Stimulated activated naive CD4-positive, alpha-beta T cell (primary cell): ENCODE data around the gene NAT10.

Source experiments
- DNase-seq, 6 experiments: peaks; one replicate each; lab custom pipeline; 2025; lab: John Stamatoyannopoulos, UW

NAT10 gene

DNA sequence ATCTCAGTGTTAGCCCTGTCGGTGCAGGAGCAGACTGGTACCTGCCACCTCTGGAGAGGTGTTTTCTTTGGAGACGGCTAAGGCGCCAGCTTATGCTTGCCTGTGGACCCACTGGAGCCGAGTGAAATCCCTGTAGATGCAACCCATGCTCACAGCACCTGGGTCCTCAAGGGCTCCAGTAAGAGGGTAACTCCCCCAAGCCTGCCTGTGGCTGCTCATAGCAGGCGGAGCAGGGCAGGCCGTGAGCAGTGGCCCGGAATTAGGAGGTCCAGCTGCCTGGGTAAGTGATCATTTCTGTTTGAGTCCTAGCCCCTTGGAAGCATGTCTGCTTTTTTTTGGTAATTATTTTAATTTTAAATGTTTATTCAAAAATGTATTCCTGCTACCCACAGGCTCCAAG is 43.8 kb downstream of the NAT10 start:
- DNase-seq, result no peak

DNA sequence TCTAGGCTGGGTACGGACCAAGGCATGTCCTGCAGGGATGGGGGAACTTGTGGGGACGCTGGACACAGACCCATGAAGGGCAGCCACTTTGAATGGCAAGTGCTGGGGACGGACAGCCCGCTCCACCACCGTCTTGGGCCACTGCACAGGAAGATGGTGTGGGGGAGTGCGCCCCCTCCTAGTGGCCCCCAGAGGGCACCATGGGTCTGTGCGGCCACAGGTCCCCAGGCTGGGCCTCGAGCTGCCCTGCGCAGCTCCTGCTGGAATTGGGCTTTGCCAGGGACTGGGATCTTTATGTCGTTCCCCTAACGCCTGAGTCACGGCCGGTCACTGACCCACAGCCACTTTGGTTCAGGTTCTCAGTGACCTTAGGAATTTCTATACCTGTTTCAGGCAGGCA is 44.4 kb downstream of the NAT10 start:
- DNase-seq, result no peak

DNA sequence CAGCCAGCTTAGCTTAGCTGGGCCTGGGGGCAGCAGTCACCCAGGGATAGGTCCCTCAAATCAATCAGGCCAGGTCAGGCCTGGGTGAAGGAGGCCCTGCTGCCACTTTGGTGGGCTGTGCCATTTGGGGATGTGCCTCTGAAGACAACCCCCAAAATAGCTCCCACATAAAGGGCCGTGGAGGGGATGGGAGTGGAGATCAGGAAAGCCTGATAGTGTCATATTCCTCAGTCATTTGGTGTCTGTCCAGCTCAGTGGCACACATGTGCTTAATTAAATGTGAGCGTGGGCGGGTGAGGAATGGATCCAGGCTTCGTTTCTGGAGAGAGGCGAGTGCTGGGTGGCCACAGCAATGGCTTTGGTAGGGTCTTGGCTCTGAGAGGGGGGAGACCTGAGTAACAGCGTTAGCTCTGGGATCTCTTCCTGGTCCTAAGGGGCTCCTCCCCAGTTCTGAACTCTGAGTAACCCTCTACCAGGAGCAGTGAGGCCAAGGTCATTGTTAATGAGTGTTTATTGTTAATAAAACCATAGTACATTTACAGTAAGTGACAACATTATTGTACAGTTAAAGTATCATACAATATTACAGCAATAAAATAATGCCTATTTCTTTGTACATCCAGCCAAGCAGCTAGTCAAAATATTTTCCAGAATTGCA is 45.2 kb downstream of the NAT10 start:
- DNase-seq, result no peak

DNA sequence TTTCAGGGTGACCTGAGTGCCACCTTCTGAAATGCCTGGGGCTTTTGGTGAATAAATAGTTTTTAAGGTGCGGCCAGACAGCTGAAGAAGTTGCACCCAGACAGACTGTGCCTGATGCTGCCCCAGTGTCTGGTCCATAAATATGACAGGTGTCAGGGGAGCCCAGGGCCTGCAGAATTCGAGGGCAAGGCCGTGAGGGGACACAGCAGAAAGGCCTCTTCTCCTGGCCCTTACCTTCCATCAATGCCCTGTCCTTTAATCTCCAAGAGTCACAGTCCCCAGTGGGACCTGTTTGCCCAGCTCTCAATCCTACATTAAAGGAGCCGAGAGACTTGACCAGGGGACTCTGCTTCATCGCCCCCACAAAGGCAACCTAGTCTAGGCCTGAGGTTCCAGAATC is 45.7 kb downstream of the NAT10 start:
- DNase-seq, result no peak

DNA sequence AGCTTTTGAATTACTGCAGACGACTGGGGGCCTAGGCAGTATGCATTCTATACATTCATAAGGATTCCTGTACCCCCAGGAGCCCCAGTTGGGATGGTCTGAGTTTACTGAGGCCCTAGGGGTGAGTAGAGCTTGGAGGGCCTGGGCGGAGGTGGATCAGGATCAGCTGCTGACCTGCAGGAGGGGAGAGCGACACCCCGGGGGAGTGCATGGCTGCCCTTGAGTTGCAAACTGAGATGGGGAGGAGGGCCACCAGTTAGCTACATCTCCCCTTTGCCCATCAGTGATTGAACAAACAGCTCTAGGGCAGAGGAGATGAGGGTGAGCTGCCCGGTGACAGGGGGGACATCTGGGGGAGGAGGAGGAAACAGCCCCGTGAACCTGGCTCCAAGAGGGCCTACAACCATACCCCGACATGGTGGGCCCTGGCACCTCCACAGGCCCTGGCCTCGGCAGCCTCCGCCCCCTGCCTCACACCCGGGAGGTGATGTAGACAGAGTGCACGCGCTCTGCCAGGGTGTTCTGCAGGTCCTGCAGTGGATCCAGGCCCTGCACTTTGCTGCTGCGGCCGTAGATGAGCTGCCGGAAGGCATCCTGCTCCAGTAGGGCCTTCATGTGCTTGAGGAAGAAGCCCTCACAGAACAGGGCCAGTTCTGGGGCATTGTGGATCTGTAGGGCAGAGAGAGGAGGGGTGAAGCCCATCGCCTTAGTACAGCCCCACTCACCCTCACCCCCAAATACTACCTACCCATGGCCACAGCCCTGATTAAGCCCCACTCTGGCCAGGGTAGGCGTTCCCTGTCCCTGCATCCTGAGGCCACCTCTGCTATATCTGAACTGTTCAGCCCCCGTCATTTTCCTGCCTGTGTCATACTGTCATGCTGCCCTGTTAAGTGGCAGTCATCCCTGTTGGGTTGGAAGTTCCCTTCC is 46.8 kb downstream of the NAT10 start:
- no peak for DNase-seq

DNA sequence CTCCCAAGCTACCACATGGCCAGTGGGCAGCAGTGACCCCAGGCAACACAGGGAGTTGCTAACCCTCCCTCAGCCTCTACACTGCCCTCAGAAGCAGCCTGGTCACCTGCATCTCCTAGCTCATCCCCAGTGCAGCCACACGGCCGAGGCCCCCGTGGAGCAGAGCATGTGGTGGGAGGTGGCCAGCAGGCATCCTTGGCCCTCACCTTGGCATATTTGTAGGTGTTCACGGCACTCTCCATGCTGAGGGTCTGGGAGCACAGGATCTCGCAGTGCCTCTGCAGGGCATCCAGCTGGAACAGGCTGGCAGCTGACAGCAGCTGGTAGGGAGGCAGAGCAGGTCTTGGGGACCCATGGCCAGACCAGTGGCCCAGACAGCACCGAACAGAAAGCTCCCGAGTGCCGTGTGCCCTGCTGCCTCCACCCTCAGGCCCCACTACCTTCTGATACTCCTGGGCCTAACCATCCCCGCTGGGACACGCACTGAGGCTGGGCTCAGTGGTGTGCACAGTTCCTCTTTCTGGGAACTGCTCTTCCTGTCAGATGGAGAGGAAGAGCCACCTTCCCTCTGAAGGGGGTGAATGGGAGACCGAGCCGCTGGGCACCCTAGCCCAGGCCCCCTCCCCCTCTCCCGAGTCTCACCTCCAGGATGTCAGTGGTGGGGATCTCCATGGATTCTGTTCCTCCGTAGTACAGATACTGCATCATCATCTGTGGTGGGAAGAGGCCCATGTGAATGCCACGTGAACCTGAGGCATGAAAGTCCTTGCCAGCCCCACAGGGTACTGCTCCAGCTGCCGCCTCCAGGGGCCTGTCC is 48.8 kb downstream of the NAT10 start:
- DNase-seq, result no peak

DNA sequence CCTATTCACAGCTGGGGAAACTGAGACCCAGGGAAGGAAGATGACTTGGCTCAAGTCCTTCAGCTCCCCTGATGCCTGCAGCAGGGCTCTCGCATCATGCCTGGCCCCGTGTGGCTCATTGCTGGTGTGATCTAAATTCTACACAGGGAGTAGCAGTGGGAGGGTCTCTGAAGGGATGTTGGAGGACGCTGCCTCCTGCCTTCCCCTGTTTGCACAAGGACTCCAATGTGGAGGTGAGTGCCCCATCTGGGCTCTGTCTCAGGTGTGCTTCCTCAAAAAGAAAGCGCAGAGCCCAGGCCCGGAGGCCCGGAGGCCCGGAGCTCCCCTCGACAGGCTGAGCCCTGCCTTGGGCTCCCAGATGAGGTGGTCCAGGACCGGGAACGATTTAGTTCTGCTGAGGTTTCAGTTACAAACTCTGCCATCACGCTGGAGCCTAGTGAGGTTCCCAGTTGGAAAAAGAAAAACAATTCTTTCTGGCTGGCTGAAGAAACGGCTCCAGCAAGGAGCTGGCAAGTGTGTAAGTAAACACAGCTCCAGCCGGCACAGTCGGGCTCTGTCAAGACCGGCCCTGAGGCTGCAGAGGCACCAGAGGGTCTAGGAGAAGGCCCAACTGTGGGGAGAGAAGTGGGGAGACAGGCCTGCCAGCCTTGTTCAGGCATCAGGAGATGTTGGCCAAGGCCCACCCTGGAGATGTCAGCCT is 49.8 kb downstream of the NAT10 start:
- no peak for DNase-seq

DNA sequence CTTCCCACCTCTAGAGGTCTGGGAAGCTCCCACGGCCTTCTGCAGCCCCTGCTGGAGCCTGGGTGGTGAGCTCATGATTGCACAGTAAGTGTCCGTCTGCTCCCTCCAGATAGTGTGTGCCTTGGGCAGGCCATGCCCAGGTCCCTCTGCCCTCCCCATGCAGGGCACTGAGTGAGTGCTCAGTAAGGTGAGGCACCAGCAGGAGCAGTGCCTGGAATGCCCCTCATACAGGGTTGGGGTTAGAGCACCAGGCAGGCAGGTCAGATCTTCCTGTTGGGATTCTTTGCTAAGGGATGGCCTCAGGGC is 50.3 kb downstream of the NAT10 start:
- no peak for DNase-seq

DNA sequence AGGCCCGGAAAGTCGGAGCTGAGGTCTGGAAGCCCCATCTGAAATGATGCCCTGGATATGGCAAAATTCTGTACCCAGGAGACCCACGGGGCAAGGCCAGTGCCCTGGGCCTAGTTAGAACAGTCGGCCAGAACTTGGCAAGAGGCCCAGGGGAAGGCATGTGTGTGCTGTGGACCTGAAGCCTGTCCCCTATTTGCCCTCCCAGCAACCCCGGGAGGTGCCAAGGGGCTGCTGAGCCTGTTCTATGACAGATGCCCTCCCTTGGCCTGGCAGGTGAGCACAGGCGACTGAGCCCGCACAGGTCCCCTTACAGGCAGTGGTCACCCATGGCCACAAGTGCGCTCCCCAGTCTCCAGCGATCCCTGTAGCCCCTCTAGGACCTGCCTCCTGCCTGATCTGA is 51.7 kb downstream of the NAT10 start:
- no peak for DNase-seq

DNA sequence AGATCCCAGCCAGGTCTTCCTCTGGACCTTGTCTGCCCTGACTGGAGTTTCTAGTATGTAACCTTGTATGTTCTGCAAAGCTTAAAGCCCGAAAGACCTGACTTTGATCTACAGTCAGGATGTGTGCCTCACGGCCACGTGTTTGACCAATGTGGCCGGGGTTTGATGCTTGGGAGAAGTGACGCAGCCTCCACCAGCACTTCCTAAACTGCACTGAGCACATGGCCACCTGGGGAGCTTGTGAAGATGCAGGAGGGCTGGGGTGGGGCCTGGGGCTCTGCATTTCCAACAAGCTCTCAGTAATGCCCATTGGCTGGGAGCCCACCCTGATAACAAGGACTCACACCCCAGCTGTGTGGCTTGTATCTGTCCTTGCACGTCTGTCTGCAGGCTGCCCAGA is 53.2 kb downstream of the NAT10 start:
- no peak for DNase-seq

DNA sequence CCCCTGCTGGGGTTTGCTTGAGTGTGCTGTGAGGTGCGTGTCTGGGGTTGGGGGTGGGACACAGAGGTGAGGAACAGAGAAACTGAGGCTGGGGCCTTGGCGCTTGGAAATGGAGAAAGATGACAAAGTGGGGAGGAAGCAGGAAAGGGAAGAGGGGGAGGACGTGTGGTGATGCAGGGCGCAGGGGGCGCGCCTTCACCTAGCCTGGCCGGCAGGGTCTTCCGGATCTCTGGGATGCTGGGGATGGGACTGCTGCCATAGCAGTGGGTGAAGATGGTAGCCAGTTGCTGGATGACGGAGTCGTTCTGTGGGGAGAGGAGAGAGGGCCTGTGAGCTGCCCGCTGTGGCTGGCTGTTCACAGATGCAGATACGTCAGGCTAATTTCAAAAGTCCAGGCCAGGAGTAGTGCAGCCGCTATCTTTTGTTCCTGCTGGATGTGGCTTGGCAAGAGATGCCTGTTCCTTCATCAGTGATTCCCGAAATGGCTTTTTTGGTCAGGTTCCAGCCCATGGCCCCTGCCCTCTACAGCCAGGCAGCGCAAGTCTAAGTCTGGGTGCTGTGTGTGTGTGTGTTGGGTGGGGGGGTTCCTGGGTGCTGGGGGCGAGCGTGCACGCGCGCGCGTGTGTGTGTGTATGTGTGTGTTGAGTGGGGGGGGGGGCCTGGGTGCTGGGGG is 54.8 kb downstream of the NAT10 start:
- DNase-seq, result no peak

DNA sequence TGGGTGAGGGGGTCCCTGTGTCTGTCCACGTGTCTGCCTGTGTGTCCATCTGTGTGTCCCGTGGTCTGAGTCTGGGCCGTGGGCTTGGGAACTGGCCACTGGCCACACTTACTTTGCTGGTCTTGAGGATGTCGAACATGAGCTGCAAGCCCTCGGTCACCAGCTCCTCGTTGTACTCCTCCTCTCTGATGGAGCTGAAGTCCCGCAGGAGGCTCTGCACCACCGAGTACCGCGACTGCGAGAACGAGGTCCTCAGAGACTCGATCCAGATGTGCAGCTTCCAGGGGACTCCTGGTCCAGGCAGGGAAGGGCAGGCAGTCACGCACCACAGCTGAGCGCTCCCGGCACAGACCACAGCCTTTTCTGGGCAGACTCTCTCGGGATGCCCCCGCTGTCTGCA is 55.4 kb downstream of the NAT10 start:
- no peak for DNase-seq

DNA sequence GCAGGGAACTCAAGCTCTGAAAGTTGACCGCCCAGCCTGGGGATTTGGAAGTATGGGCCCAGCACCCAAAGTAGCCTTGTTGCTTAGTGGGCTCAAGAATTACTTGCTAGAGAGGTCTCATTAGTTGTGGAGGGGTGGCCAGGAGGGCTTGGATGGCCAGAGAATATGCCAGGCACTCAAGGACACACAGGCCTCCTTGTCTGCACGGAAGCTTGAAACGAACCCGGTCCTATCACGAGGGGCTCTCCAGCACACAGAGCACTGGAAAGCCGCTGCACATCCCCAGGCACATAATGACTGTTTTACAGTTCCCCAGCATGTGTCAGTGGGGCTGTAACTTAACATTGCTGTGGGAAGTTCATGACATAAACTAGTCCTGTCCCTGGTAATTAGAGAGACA is 55.9 kb downstream of the NAT10 start:
- no peak for DNase-seq

DNA sequence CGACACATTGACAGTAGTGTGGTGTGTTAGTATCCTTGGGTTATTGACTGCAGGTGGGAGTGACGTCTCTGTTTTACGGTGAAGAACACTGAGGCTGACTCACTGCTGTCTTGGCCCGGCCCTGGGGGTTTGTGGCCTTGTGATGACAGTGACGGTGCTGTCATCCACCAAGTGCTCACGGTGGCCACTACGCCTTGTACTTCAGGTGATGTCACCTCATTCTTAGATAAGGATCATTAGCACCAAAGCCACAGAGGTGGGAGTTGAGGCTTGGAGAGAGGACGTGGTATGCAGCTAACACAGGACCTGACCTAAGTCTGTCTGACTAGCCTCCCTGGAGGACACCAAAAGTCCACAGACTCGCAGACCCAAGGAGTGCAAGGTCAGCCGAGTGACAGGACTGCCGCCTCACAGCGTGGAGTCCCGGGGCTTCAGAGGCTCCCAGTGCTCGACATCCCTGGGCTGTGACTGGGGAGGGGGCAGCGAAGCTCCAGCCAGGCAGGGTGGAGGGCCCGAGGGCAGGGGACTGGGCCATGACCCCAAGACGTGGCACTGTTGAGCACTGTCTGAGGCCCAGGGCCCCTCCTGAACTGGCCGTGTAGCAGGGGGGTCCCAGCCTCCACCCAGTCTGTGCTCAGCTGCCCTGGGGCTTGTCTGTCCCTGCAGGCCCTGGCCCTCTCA is 56.5 kb downstream of the NAT10 start:
- no peak for DNase-seq

DNA sequence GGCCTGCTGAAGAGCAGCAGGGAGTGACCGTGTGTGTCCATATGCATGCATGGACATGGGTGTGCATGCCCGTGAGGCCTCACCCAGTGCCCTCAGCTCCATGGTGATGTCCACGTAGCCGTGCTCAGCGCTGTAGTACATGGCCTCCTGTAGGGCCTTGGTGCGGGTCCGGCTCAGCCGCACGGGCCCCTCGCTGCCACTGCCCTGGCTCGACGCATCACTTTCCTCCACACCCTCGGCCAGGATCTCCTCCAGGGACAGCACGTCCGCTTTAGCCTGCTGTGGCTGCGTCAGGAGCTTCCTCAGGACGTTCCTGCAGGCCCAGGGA is 57.0 kb downstream of the NAT10 start:
- no peak for DNase-seq

DNA sequence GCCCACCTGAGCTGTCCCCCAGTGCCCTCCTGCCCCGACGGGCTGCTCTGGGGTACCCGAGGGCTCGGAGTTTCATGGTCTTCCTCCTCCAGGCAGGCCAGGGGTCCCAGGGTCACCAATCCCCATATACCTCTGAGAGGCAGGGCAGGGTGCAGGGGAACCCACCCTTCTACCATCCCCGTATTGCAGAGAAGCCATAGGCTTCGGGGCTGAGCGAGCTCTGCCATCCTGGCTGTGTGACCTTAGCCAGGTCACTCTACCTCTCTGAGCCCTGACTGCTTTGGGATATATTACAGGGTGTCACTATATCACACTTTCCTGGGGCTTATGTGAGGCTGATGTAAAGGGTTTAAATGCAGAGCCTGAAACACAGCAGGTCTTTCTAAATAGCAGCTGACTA is 57.4 kb downstream of the NAT10 start:
- no peak for DNase-seq

DNA sequence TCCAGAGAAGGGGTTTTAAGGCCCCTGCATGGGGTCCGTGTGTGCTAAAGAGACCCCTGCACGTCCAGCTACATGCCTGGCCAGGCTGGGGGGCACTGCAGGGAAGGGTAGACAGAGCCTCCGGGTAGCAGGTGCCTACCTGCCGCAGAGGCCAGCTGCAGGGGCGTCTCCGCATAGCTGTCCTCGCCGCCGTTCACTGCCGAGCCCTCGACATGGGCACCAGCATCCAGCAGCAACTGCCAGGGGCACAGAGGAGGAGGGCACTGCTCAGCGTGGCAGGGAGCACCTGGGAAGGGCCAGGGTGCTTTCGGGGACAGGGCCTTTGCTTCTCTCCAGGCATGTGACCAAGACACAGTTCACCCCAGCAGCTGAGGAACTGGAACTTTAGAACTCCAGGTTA is 59.7 kb downstream of the NAT10 start:
- no peak for DNase-seq

DNA sequence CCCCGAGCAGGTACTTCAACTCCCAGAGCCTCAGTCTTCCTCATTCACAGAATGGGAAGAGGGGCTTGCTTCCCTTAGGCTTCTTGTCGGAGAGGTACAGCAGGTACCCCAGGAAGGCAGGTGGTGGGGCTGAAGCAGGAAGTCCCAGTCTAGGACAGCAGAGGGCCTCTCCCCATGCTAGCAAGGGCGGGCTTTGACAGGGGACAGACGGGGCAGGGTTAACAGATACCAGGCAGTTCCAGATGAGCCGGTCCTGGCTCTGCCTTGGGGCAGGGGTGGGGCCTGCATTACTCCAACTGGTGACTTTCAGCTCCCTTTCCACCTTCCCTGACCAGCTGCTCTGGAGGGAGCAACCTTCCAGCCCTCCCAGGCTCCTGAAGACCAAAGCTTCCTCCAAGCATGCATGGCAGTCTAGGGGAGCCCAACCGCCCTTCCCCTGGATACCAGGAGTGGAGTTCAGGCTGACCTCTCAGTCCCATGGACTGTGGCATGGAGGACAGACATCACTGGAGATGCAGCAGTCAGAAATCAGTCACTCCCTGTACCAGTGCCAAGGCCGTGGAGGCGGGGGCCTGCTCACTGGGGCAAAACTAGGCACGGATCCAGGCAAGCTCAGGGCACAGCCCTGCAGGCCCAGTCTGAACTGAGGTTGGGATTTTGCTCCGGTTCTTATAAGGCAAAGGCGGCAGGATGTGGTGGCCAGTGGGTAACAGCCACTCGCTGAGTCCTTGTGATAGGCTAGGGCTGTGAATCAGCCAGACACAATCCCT is 60.5 kb downstream of the NAT10 start:
- DNase-seq, result no peak

DNA sequence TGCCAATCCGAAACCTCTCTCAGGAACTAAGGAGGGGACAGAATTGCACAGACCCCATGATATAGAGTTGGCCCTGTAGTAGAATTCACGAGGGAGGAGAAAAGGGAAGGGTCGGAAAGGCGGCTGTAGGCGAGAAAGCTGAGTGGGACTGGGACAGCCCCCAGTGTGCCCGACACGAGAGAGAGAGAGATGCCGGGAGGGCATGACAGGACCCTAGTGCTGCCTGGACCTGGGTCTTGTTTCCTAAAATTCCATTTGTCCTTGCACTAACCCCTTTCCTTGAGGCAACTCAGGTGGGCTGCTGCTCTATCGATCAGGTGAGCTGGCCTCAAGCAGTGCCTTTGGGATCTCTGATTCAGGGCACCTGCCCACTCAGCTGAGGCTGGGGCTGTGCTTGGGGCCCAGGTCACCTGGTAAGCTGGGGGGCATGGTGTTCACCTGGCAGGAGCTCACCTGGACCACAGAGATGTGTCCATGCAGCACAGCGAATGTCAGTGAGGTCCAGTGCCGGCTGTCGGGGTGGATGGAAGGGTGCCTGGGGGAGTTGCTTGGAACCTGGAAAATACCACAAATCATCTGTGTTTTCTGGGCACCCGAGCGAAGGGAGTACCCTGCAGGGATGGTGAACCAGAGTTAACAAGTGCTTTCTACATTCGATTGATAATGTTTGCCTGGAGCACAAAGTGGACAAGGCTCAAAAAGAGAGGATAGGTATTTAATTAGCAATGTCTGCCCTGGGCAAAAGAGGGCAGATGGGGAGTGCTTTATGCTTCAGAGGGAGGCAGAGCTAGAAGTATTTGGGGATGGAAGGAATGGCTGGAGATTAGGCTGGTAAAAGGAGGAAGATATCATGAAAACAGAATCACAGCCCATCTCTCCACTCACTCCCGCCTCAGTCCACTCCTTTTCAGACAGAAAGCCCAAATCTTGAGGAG is 61.6 kb downstream of the NAT10 start:
- DNase-seq, result no peak
